ENCODE results near the gene VPS13C. TPM values are rescaled to one million over a fixed set of nuclear protein-coding genes. Genes with fewer than 3 reads are reported as not detected.

The VPS13C gene
- total RNA-seq, 2 donors from 2014 or later, result 33.2 to 34.5 TPM

- intact Hi-C loops (cut with DNase I), result loop anchor here in 1 of 2 donors (5.0 kb wide), 2 partner anchors 668 to 1328 kb away; no protein-coding TSS in a partner anchor
- DNase-seq, result peak; percentile 65
- peak; percentile 64 to 70 for ATAC-seq
Observed at GRCh38 chr15:61835496-61836106, 224.6 kb downstream of the VPS13C start.

GRCh38 chr15:61835029-61835428, 225.2 kb downstream of the VPS13C start:
- no peak for DNase-seq
- peak in 1 of 2 donors; percentile 13 for ATAC-seq
- intact Hi-C loops (cut with DNase I), result loop anchor here in 1 of 2 donors (5.0 kb wide), 2 partner anchors 668 to 1328 kb away; no protein-coding TSS in a partner anchor

- ATAC-seq (peak; percentile 79 to 85), DNase-seq (peak; percentile 79)
- intact Hi-C loops (cut with DNase I), result loop anchor here in 1 of 2 donors (5.0 kb wide), 1 partner anchor 1247 kb away; no protein-coding TSS in a partner anchor
Observed at GRCh38 chr15:61834076-61834697, 226.1 kb downstream of the VPS13C start.

- intact Hi-C loops (cut with DNase I), result loop anchor here in 1 of 2 donors (5.0 kb wide), 1 partner anchor 1245 kb away; no protein-coding TSS in a partner anchor
- no peak for ATAC-seq
- no peak for DNase-seq
Observed at GRCh38 chr15:61832223-61832622, 228.0 kb downstream of the VPS13C start.

- ATAC-seq, result no peak
- DNase-seq, result no peak
- intact Hi-C loops (cut with DNase I), result loop anchor here in 1 of 2 donors (5.0 kb wide), 1 partner anchor 1244 kb away; no protein-coding TSS in a partner anchor
Observed at GRCh38 chr15:61831505-61831921, 228.7 kb downstream of the VPS13C start.

- DNase-seq (no peak), ATAC-seq (peak in 1 of 2 donors; percentile 17)
- intact Hi-C loops (cut with DNase I), result loop anchor here in 1 of 2 donors (5.0 kb wide), 1 partner anchor 1243 kb away; no protein-coding TSS in a partner anchor
Observed at GRCh38 chr15:61830536-61831330, 229.5 kb downstream of the VPS13C start.

GRCh38 chr15:61829514-61829889, 230.7 kb downstream of the VPS13C start:
- DNase-seq (peak; percentile 35), ATAC-seq (no peak)
- intact Hi-C loops (cut with DNase I), result no loop called here

GRCh38 chr15:61828860-61829513, 231.3 kb downstream of the VPS13C start:
- DNase-seq (no peak), ATAC-seq (no peak)
- intact Hi-C loops (cut with DNase I), result no loop called here

GRCh38 chr15:61828008-61828407, 232.2 kb downstream of the VPS13C start:
- DNase-seq, result no peak
- intact Hi-C loops (cut with DNase I), result no loop called here
- no peak for ATAC-seq

GRCh38 chr15:61827131-61827530, 233.1 kb downstream of the VPS13C start:
- intact Hi-C loops (cut with DNase I), result no loop called here
- DNase-seq (no peak), ATAC-seq (no peak)

GRCh38 chr15:61824291-61824690, 236.0 kb downstream of the VPS13C start:
- intact Hi-C loops (cut with DNase I), result no loop called here
- DNase-seq, result no peak
- ATAC-seq, result no peak

- intact Hi-C loops (cut with DNase I), result no loop called here
- ATAC-seq (no peak), DNase-seq (no peak)
Observed at GRCh38 chr15:61822511-61822910, 237.7 kb downstream of the VPS13C start.

- ATAC-seq, result no peak
- DNase-seq, result no peak
- intact Hi-C loops (cut with DNase I), result no loop called here
Observed at GRCh38 chr15:61820951-61821350, 239.3 kb downstream of the VPS13C start.

GRCh38 chr15:61820212-61820611, 240.0 kb downstream of the VPS13C start:
- ATAC-seq, result no peak
- intact Hi-C loops (cut with DNase I), result no loop called here
- DNase-seq, result no peak

- ATAC-seq (no peak), DNase-seq (no peak)
- intact Hi-C loops (cut with DNase I), result no loop called here
Observed at GRCh38 chr15:61819386-61819785, 240.9 kb downstream of the VPS13C start.

GRCh38 chr15:61818801-61819200, 241.4 kb downstream of the VPS13C start:
- ATAC-seq (no peak), DNase-seq (no peak)
- intact Hi-C loops (cut with DNase I), result no loop called here

GRCh38 chr15:61816856-61817255, 243.4 kb downstream of the VPS13C start:
- intact Hi-C loops (cut with DNase I), result no loop called here
- no peak for DNase-seq

GRCh38 chr15:61815356-61816083, 244.7 kb downstream of the VPS13C start:
- no peak for DNase-seq
- ATAC-seq, result no peak
- intact Hi-C loops (cut with DNase I), result no loop called here

More at GRCh38 chr15:61816856-61817255, 243.4 kb downstream of the VPS13C start:
- no peak for ATAC-seq

- DNase-seq, result no peak
- intact Hi-C loops (cut with DNase I), result no loop called here
- no peak for ATAC-seq
Observed at GRCh38 chr15:61812476-61812875, 247.8 kb downstream of the VPS13C start.
